COLO829 (cell line): ENCODE measurements around the gene FMN1.

Source experiments
- DNase-seq: peaks from one replicate; pipeline ENCODE4 v3.0.0; 2012; ENCODE audit warnings: low spot score

FMN1 gene

GRCh38 chr15:33119865-33120264, 74.6 kb downstream of the FMN1 start:
- no peak for DNase-seq

GRCh38 chr15:33119273-33119672, 75.2 kb downstream of the FMN1 start:
- DNase-seq: no peak

GRCh38 chr15:33116198-33116597, 78.3 kb downstream of the FMN1 start:
- DNase-seq: no peak

GRCh38 chr15:33115191-33115861, 79.2 kb downstream of the FMN1 start:
- no peak for DNase-seq

- DNase-seq: no peak
These were observed 80.2 kb downstream of the FMN1 start for GRCh38 chr15:33114374-33114717.

- DNase-seq: no peak
These were observed 80.7 kb downstream of the FMN1 start for GRCh38 chr15:33113666-33114373.

GRCh38 chr15:33112541-33113105, 81.9 kb downstream of the FMN1 start:
- DNase-seq: no peak

- no peak for DNase-seq
These were observed 83.5 kb downstream of the FMN1 start for GRCh38 chr15:33111041-33111451.

- DNase-seq: no peak
These were observed 85.2 kb downstream of the FMN1 start for GRCh38 chr15:33109345-33109744.

- DNase-seq: no peak
These were observed 86.0 kb downstream of the FMN1 start for GRCh38 chr15:33108518-33108917.

- DNase-seq: no peak
These were observed 86.6 kb downstream of the FMN1 start for GRCh38 chr15:33107950-33108349.

GRCh38 chr15:33104212-33104611, 90.3 kb downstream of the FMN1 start:
- no peak for DNase-seq

GRCh38 chr15:33101036-33101435, 93.5 kb downstream of the FMN1 start:
- DNase-seq: no peak

- DNase-seq: no peak
These were observed 94.2 kb downstream of the FMN1 start for GRCh38 chr15:33100314-33100713.

GRCh38 chr15:33099739-33100138, 94.8 kb downstream of the FMN1 start:
- DNase-seq: no peak

GRCh38 chr15:33099213-33099612, 95.3 kb downstream of the FMN1 start:
- no peak for DNase-seq

- no peak for DNase-seq
These were observed 96.1 kb downstream of the FMN1 start for GRCh38 chr15:33098094-33099058.

- DNase-seq: no peak
These were observed 98.4 kb downstream of the FMN1 start for GRCh38 chr15:33096134-33096533.

- DNase-seq: no peak
These were observed 98.9 kb downstream of the FMN1 start for GRCh38 chr15:33095641-33096040.

GRCh38 chr15:33094336-33094735, 100.2 kb downstream of the FMN1 start:
- no peak for DNase-seq

GRCh38 chr15:33093222-33093621, 101.3 kb downstream of the FMN1 start:
- DNase-seq: no peak

- DNase-seq: no peak
These were observed 102.4 kb downstream of the FMN1 start for GRCh38 chr15:33091983-33092693.
